Measurements from ENCODE around the gene L3MBTL4.

L3MBTL4 gene

GRCh38 chr18:5937121-5937520, 477.6 kb downstream of the L3MBTL4 start:
- Mint-ChIP-seq H3K4me3 (no peak overlapping the region), H3K27ac (no peak overlapping the region), H3K36me3 (no peaks in the 10 kb centered on the region), H3K4me1 (ENCODE audit: low read depth) (no peaks in the 10 kb centered on the region), H3K27me3 (peaks cover 6% of the 10 kb centered on the region), H3K9me3 (ENCODE audit: low read depth) (no peaks in the 10 kb centered on the region)

- Mint-ChIP-seq H3K4me1 (ENCODE audit: low read depth) (no peaks in the 10 kb centered on the region), H3K36me3 (peaks cover 2% of the 10 kb centered on the region), H3K27me3 (peaks cover 7% of the 10 kb centered on the region), H3K9me3 (ENCODE audit: low read depth) (peaks cover 11% of the 10 kb centered on the region), H3K27ac (no peak overlapping the region), H3K4me3 (no peak overlapping the region)
Observed at GRCh38 chr18:5930789-5931188, 483.9 kb downstream of the L3MBTL4 start.

GRCh38 chr18:5918205-5918858, 496.4 kb downstream of the L3MBTL4 start:
- no peaks in the 10 kb centered on the region for H3K9me3 Mint-ChIP-seq (ENCODE audit: low read depth)
- no peaks in the 10 kb centered on the region for H3K36me3 Mint-ChIP-seq
- peaks cover 2% of the 10 kb centered on the region for H3K27me3 Mint-ChIP-seq
- no peak overlapping the region for H3K4me3 Mint-ChIP-seq
- no peaks in the 10 kb centered on the region for H3K4me1 Mint-ChIP-seq (ENCODE audit: low read depth)
- H3K27ac Mint-ChIP-seq, result no peak overlapping the region

GRCh38 chr18:5914951-5915350, 499.8 kb downstream of the L3MBTL4 start:
- Mint-ChIP-seq H3K27ac (no peak overlapping the region), H3K27me3 (peaks cover under 1% of the 10 kb centered on the region), H3K4me3 (no peak overlapping the region), H3K4me1 (ENCODE audit: low read depth) (no peaks in the 10 kb centered on the region), H3K9me3 (ENCODE audit: low read depth) (no peaks in the 10 kb centered on the region), H3K36me3 (no peaks in the 10 kb centered on the region)

GRCh38 chr18:5914016-5914415, 500.7 kb downstream of the L3MBTL4 start:
- no peaks in the 10 kb centered on the region for H3K4me1 Mint-ChIP-seq (ENCODE audit: low read depth)
- peaks cover 2% of the 10 kb centered on the region for H3K27me3 Mint-ChIP-seq
- no peak overlapping the region for H3K4me3 Mint-ChIP-seq
- no peak overlapping the region for H3K27ac Mint-ChIP-seq
- H3K9me3 Mint-ChIP-seq (ENCODE audit: low read depth), result no peaks in the 10 kb centered on the region
- no peaks in the 10 kb centered on the region for H3K36me3 Mint-ChIP-seq

- Mint-ChIP-seq H3K27me3 (peaks cover 2% of the 10 kb centered on the region), H3K4me3 (no peak overlapping the region), H3K36me3 (no peaks in the 10 kb centered on the region), H3K27ac (no peak overlapping the region), H3K4me1 (ENCODE audit: low read depth) (no peaks in the 10 kb centered on the region), H3K9me3 (ENCODE audit: low read depth) (no peaks in the 10 kb centered on the region)
Observed at GRCh38 chr18:5912566-5912965, 502.1 kb downstream of the L3MBTL4 start.

GRCh38 chr18:5909125-5909524, 505.6 kb downstream of the L3MBTL4 start:
- no peaks in the 10 kb centered on the region for H3K9me3 Mint-ChIP-seq (ENCODE audit: low read depth)
- H3K27me3 Mint-ChIP-seq, result peaks cover 16% of the 10 kb centered on the region
- no peaks in the 10 kb centered on the region for H3K36me3 Mint-ChIP-seq
- H3K4me3 Mint-ChIP-seq, result no peak overlapping the region
- no peak overlapping the region for H3K27ac Mint-ChIP-seq
- H3K4me1 Mint-ChIP-seq (ENCODE audit: low read depth), result no peaks in the 10 kb centered on the region

All from activated naive CD8-positive, alpha-beta T cell (primary cell).